GM19043 (cell line): ENCODE results near the gene LAMA4.
"Not testable (repeated sequence)": the region's sequence is repeated elsewhere in the genome, so short reads cannot be mapped to it uniquely, and the experiment has no call there.

Source experiments
- ATAC-seq: cut with Tn5 transposase; IDR thresholded peaks from one replicate; pipeline ENCODE4 v1.9.1; 2021; ENCODE audit warnings: low read depth; ENCODE audit not compliant: unreplicated experiment

Gene LAMA4

DNA sequence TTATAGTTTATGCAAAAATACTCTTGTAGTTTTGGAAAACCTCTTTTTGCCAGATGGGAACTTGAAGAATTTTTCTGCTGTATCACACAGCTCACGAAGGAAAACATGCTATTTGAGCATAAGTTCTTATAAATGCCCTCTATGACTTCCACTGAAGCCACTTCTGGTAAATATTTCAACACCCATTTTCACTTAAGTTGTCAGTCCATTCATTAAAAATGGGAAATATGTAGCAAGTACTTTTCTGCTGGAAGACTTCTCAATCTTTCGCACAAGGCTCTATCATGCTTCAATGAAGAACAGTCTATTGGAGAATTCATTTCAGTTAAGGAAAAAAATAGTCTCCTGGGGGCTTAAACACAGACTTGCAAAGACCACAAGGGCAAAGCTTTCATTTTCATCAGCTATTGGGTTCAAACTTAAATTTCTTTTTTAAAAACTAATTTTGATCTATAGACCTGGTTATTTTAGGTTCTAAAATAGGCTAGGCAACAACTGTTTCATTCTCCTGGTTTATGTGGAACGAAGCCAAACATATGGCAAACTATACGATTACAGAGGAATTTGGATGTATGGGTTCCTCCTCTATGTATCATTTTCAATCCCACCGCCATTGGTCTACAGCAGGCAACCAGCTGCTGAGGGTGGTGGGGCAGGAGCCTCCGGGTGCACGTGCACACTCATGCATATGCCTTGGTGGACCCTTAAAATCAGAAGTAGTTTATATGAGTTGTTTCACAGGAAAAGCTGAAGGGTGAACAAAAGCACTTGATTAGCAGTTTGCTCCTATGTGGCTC lies 38.7 kb downstream of the LAMA4 start:
- no peak for ATAC-seq

DNA sequence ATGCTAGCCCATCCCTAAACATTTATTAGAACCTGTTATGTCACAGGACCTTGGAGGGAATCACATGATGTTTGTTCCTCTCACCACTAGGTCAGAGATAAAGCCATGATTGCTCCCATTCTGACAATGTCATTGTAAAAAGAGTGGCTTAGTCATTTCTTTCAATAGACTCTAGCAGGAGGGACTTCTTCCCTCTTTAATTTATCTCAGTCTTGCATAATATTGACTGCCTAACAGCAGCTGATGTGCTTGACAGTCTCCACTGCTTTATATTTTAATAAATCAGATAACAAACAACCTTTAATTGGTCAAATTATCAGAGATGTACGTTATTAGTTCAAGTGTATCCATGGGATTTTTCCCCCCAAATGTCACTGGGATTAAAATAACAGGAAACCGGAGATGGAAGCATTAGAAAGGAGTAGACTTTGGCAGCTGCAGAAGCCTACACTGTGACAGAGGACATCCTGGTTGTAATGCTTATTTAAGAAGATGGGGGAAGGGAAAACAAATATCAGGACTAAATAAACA lies 39.6 kb downstream of the LAMA4 start:
- no peak for ATAC-seq

DNA sequence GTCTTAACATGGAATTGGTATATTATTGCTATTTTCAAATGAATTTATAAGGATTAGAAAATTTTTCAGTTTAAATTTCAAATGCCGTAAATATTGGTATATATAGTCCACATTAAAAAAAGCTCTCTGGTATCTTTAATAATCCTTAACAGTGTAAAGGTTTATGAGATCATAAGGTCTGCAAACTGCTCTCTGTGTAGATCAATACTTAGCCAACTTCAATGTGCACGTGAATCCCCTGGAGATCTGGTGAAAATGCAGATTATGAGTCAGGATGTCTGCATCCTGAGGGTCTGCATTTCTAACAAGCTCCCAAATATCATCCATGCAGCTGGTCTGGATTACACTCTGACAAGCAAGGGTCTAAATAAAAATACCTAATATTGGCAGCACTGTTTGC lies 43.5 kb downstream of the LAMA4 start:
- no peak for ATAC-seq

GRCh38 chr6:112209131-112209530 lies 45.2 kb downstream of the LAMA4 start:
- no peak for ATAC-seq

GRCh38 chr6:112207776-112208175 lies 46.6 kb downstream of the LAMA4 start:
- ATAC-seq, result no peak

- ATAC-seq, result no peak
Observed at GRCh38 chr6:112207131-112207530, 47.2 kb downstream of the LAMA4 start.

DNA sequence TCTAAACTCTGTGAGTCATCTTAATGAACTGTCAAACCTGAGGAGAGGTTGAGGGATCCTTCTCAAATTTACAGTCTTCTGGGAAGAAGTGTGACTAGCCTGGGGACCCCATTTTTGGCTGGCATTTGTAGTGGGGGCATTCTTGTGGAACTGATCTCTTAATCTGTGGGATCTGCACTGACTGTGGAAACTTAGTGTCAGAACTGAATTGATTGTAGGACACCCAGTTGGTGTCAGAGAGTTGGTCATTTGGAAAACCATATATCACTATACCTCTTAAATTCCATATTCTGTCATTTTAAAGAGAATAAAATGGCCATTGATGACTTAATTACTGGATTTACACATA lies 48.3 kb downstream of the LAMA4 start:
- no peak for ATAC-seq

DNA sequence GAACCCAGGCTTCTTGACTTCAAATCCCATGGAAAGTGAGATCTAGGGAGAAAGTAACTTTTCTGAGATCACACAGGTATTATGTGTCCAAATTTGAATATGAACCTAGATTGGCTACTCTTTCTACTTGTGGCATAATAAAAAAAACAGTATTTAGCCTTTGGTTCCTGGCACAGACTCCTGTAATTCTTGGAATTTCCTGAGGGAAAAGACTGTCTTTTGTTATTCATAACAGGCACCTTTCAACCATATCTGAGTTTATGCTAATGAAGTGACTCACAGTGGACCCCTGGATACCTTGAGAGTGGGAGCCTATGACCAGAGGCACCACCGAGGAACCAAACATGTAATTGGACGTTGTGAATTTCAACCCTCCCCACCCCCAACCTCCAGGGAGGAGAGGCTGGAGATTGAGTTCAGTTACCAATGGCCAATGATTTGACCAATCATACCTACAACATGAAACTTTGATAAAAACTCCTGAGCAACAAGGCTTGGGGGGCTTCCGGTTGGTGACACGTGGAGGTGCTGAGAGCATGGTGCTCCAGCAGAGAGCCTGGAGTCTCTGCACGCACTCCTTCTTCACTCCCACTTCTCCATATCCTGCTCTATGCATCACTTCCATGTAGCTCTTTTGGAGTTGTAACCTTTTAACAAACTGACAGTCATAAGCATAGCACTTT lies 48.8 kb downstream of the LAMA4 start:
- no peak for ATAC-seq

DNA sequence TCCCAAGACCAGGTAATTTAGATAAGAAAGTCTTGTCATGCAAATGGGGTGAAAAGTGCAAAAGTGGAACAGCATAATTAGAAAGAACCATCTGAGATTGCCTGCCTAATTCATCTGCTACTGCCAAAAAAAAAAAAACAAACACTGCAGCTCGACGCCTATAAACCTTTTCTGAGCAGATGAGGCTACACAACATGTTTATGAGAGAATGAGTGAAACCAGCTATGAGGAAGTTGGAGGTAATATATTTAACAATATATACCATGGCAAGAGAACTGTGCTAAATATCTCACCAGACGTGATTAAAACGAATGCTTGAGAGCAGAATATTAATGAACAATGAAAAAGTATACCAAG lies 50.0 kb downstream of the LAMA4 start:
- ATAC-seq, result no peak

DNA sequence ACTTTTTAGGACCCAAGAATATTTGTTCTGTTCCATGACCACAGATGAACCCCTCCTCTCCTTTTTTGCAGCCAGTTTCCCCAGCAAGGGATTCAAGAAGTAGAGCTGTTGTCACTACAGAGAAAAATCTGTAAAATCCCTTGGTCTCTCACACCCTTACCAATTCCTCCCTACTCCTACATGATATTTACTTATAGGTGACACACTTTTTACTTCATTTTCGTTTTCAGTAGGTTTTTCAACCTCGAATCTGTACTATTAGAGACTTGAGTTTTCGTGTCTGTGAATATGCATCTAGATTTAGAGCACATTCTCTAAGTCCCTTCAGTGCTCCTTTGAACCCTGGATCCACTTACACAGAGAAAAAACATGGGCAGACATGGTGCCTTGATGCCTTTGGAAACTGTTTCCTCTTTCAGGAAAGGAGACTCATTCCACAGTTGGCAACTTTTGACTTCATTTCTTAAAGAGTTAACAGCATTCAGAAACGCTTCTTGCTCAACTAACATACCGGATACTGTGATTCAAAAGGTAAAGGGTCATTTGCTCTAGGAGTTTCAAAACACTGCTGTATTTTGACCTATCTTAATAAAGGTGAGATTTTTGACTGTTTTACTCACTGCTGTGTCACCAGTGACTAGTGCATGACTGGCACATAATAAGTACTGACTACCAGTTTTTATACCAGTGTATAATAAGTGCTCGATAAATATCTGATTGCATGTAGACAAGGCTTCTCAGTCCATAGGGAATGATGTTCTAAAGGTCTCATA lies 50.6 kb downstream of the LAMA4 start:
- no peak for ATAC-seq

DNA sequence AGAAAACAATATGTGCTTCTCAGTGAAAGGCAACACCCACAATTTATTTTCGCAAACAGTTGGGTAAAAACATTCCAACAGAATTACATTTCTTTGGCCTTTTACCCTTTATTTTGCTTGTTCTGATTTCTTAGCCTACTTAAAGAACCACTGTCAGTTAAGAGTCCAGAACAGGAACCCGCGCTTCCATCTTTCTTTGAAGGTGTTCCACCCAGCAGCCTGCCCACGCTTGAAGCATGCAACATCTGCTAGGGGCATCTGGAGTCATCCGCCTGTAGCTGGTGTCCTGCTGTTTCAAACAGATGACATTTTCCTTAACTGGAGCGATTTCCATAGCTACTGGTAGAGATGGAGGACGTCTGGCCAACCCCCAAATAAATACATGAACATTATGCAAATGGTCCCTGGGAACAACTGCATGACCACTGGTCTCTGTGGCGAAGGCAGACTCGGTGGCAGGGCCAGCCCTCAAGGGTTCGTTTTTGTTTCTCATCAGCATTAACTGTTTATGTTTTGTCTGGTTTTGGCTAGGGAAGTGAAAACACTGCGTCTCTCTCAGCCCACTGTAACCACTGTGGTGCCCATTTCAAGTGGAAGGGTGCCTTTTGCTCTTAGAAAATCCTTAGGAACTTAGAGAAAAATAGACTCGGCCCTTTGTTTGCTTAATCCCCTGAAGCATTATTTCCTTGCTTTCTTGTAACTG lies 51.6 kb downstream of the LAMA4 start:
- peak; percentile 58 for ATAC-seq

GRCh38 chr6:112200185-112200914 lies 54.0 kb downstream of the LAMA4 start:
- not testable (repeated sequence) for ATAC-seq

DNA sequence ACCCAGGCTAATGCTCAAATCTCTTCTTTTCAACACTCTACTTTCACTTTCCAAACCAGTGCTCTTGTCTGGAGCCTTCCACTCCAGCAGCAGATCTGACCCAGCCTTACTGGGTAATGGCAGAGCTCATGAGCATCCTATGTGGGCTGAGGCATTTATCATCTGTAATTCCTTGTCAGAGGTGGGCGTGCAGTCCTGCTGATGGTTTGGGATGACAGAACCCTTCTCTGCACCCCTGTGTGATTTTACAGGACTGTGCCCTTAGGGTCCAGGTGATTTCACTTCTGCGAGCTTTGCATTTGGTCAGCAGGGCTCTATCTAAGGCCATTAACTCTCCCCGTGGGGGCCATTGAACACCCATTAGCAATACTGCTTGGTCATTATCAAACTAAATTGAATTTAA lies 55.4 kb downstream of the LAMA4 start:
- no peak for ATAC-seq

DNA sequence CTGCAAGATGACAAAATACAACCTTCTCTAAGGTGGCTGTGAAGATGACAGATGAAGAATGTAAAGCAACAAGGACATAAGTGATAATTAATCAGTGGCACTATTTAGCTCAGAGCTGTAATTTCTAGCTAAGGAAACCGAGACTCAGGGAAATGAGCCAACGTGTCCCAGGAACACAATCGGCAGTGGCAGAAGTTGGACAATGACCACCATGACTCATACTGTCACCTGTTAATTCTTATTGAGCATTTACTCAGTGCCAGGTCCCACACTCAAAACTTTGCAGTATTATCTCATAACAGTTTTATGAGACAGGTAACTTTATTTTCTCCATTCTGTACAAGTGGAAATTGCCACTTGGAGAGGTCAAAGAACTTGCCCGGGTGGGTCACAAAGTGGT lies 55.8 kb downstream of the LAMA4 start:
- ATAC-seq, result no peak

- no peak for ATAC-seq
Observed at GRCh38 chr6:112197636-112198035, 56.7 kb downstream of the LAMA4 start.

- no peak for ATAC-seq
Observed at GRCh38 chr6:112196306-112196705, 58.1 kb downstream of the LAMA4 start.

DNA sequence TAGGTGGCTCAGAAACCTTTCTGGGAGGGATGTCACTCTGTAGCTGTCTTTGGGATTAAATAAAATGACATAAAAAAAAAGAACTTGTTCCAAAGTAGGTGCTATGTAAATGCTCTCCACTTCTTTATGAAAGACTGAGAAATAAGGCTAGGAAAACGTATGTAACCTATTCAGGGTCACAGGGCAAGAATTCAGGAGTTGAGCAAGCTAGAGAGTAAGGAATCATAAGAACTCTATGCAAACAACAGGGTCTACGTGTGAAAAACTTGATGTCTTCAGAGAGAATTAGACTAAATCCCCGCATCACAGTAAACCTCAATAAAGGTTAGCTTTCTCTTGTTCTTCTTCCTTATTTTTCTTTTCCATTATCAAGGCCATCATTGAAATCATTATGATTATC lies 59.2 kb downstream of the LAMA4 start:
- ATAC-seq, result no peak

- ATAC-seq, result no peak
Observed at GRCh38 chr6:112194511-112194910, 59.9 kb downstream of the LAMA4 start.

DNA sequence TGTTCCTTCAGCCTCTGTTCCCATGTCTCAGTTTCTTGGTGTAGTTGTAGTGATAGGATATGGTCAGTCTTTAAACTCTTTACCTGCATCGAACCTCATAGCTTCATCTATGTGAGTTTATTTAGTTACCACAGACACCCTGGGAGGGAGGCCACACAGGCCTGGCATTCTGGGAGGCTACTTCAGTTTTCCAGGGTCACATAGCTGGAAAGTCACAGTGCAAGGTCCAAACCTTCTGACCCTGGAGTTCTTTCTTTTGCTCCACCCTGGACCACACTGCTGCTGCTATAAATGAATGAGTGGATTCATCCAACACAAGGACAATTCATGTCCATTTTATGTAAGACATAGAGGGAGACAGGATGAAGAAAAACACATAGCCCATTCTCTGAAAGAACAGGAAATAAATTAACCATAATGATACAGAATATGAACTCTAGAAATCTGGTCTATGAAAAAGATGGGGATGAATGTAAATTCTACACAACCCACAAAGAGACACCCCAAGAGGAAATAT lies 60.8 kb downstream of the LAMA4 start:
- ATAC-seq, result no peak

- no peak for ATAC-seq
Observed at GRCh38 chr6:112193117-112193516, 61.2 kb downstream of the LAMA4 start.
